GM12874 (cell line): Measurements from ENCODE around the gene ABCB9.

Experiments
- CTCF ChIP-seq: IDR thresholded peaks from 2 replicates; pipeline ENCODE4 v1.5.1; 2011; ENCODE audit warnings: low read depth, mild to moderate bottlenecking, control low read depth, low read length, moderate library complexity; ENCODE audit not compliant: insufficient read depth

The ABCB9 gene

GRCh38 chr12:122894193-122895121, 71.8 kb downstream of the ABCB9 start:
- TF ChIP-seq CTCF, result no peak

- no peak for TF ChIP-seq CTCF
These were observed 72.8 kb downstream of the ABCB9 start for GRCh38 chr12:122893208-122894153.

- TF ChIP-seq CTCF, result no peak
These were observed 74.4 kb downstream of the ABCB9 start for GRCh38 chr12:122891661-122892525.

GRCh38 chr12:122889761-122890520, 76.3 kb downstream of the ABCB9 start:
- TF ChIP-seq CTCF, result no peak

- TF ChIP-seq CTCF, result no peak
These were observed 78.0 kb downstream of the ABCB9 start for GRCh38 chr12:122888232-122888752.

- TF ChIP-seq CTCF, result no peak
These were observed 78.4 kb downstream of the ABCB9 start for GRCh38 chr12:122887819-122888212.
